ENCODE data around the gene EPHA7. TPM values are rescaled to one million over a fixed set of nuclear protein-coding genes. Genes with fewer than 3 reads are reported as not detected.

Gene EPHA7
- total RNA-seq, 4 donors from 2014 or later: 158 to 262 (median 219) TPM

- Histone ChIP-seq H3K4me1 (peaks cover 3 to 94% (median 58%) of the 10 kb centered on the region in 4 donors), H3K27me3 (no peaks in the 10 kb centered on the region), H3K27ac (replicated peaks in 1 of 4) (no peak overlapping the region), H3K9me3 (no peaks in the 10 kb centered on the region), H3K4me3 (no peak overlapping the region), H3K36me3 (peaks cover 0 to 6% (median 0%) of the 10 kb centered on the region in 4 donors)
- 93% methylated on average over 3 of the region's 3 CpGs for WGBS
- TF ChIP-seq POLR2A (IDR thresholded peaks at IDR 0.05; ENCODE audit: low read depth) (no peak), CTCF (IDR thresholded peaks at IDR 0.05) (no peak), POLR2AphosphoS5 (IDR thresholded peaks at IDR 0.05) (no peak), EP300 (IDR thresholded peaks at IDR 0.05) (no peak)
- intact Hi-C loops (cut with DNase I): no loop called here
- DNase-seq (ENCODE audit: extremely low spot score): no peak
These were observed 16.0 kb downstream of the EPHA7 start for GRCh38 chr6:93403390-93403789.

- H3K36me3 ChIP-seq: no peaks in the 10 kb centered on the region
- H3K27me3 ChIP-seq: no peaks in the 10 kb centered on the region
- no peaks in the 10 kb centered on the region for H3K9me3 ChIP-seq
- peaks cover 0 to 92% (median 70%) of the 10 kb centered on the region in 4 donors for H3K4me1 ChIP-seq
- intact Hi-C loops (cut with DNase I): no loop called here
- no peak overlapping the region for H3K4me3 ChIP-seq
- H3K27ac ChIP-seq (replicated peaks in 1 of 4): no peak overlapping the region
- 0% methylated on average over 1 of the region's 1 CpG for WGBS
- no peak for TF ChIP-seq POLR2AphosphoS5 (IDR thresholded peaks at IDR 0.05)
- no peak for TF ChIP-seq CTCF (IDR thresholded peaks at IDR 0.05)
- TF ChIP-seq EP300 (IDR thresholded peaks at IDR 0.05): no peak
- TF ChIP-seq POLR2A (IDR thresholded peaks at IDR 0.05; ENCODE audit: low read depth): no peak
- DNase-seq (ENCODE audit: extremely low spot score): no peak
These were observed 20.6 kb downstream of the EPHA7 start for GRCh38 chr6:93398723-93399122.

- Histone ChIP-seq H3K4me3 (peak overlapping the region in 1 of 4 donors; percentile 2), H3K27me3 (no peaks in the 10 kb centered on the region), H3K4me1 (peaks cover 0 to 89% (median 75%) of the 10 kb centered on the region in 4 donors), H3K36me3 (no peaks in the 10 kb centered on the region), H3K27ac (replicated peaks in 1 of 4) (no peak overlapping the region), H3K9me3 (no peaks in the 10 kb centered on the region)
- TF ChIP-seq POLR2A (IDR thresholded peaks at IDR 0.05; ENCODE audit: low read depth) (no peak), CTCF (IDR thresholded peaks at IDR 0.05) (no peak), EP300 (IDR thresholded peaks at IDR 0.05) (no peak), POLR2AphosphoS5 (IDR thresholded peaks at IDR 0.05) (no peak)
- intact Hi-C loops (cut with DNase I): no loop called here
- WGBS: 49% methylated on average over 2 of the region's 2 CpGs
- DNase-seq (ENCODE audit: extremely low spot score): no peak
These were observed 24.9 kb downstream of the EPHA7 start for GRCh38 chr6:93394471-93394870.

- intact Hi-C loops (cut with DNase I): no loop called here
- H3K4me3 ChIP-seq: no peak overlapping the region
- DNase-seq (ENCODE audit: extremely low spot score): no peak
- no peak overlapping the region for H3K27ac ChIP-seq (replicated peaks in 1 of 4)
- WGBS: 71% methylated on average over 3 of the region's 3 CpGs
- H3K4me1 ChIP-seq: peaks cover 0 to 84% (median 73%) of the 10 kb centered on the region in 4 donors
- H3K36me3 ChIP-seq: no peaks in the 10 kb centered on the region
- no peaks in the 10 kb centered on the region for H3K9me3 ChIP-seq
- TF ChIP-seq EP300 (IDR thresholded peaks at IDR 0.05) (no peak), POLR2A (IDR thresholded peaks at IDR 0.05; ENCODE audit: low read depth) (no peak), POLR2AphosphoS5 (IDR thresholded peaks at IDR 0.05) (no peak), CTCF (IDR thresholded peaks at IDR 0.05) (no peak)
- no peaks in the 10 kb centered on the region for H3K27me3 ChIP-seq
These were observed 25.7 kb downstream of the EPHA7 start for GRCh38 chr6:93393554-93394074.

- H3K4me1 ChIP-seq: peaks cover 0 to 76% (median 66%) of the 10 kb centered on the region in 4 donors
- WGBS: 73% methylated on average over 1 of the region's 1 CpG
- intact Hi-C loops (cut with DNase I): no loop called here
These were observed 26.6 kb downstream of the EPHA7 start for GRCh38 chr6:93392797-93393196.

More at GRCh38 chr6:93392797-93393196, 26.6 kb downstream of the EPHA7 start:
- H3K27me3 ChIP-seq: no peaks in the 10 kb centered on the region
- no peaks in the 10 kb centered on the region for H3K36me3 ChIP-seq
- DNase-seq (ENCODE audit: extremely low spot score): no peak
- H3K27ac ChIP-seq (replicated peaks in 1 of 4): no peak overlapping the region
- H3K9me3 ChIP-seq: no peaks in the 10 kb centered on the region
- no peak overlapping the region for H3K4me3 ChIP-seq
- no peak for TF ChIP-seq EP300 (IDR thresholded peaks at IDR 0.05)
